ENCODE measurements around the gene CLDND1.

Gene CLDND1

DNA sequence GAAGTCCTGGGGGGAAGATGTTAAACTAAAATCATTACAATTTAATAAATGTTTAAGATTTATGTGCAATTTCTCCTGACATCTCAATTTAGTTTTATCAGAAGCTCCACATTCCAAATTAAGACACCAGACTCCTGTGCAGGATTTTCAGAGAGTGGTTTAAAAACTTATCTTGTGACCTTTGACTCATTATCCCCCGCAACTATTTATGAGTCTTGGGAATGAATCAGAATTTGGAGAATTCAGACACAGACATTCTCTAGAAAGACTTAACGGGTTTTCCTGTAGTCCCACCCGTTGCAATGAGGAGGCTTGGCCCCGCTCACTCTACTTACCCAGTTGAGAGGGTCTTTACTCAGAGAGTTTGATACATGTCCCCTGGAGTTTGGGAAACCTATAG lies 18.2 kb downstream of the CLDND1 start:
- DNase-seq (ENCODE audit: low spot score): no peak
- no peak overlapping the region for H3K27ac ChIP-seq
- no peak for TF ChIP-seq CTCF (IDR thresholded peaks at IDR 0.05)
- H3K4me3 ChIP-seq: no peak overlapping the region

GRCh38 chr3:98501863-98502576 lies 20.7 kb downstream of the CLDND1 start:
- no peak overlapping the region for H3K4me3 ChIP-seq
- TF ChIP-seq CTCF (IDR thresholded peaks at IDR 0.05): no peak
- no peak overlapping the region for H3K27ac ChIP-seq
- no peak for DNase-seq (ENCODE audit: low spot score)

DNA sequence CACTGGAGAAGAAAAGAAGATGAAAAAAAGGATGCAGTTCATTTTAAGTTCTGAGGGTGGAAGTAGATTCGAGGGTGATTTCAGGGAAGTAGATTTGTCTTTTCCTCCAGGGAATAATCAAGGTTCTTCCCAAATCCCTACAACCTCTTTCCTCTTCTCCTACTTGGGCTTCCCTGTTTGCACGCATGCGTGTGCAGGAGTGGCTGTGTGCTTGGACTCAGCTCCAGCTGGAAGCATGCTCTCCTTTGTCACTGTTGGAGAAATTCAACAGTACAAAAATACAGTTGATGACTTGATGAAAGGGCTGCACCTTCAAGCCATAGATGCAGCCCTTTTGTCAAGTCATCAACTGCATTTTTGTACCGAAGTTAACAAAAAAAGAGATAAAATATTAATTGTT lies 21.4 kb downstream of the CLDND1 start:
- no peak for DNase-seq (ENCODE audit: low spot score)
- Histone ChIP-seq H3K4me3 (no peak overlapping the region), H3K27ac (no peak overlapping the region)
- no peak for TF ChIP-seq CTCF (IDR thresholded peaks at IDR 0.05)

GRCh38 chr3:98500019-98500418 lies 22.7 kb downstream of the CLDND1 start:
- TF ChIP-seq CTCF (IDR thresholded peaks at IDR 0.05): no peak
- Histone ChIP-seq H3K27ac (no peak overlapping the region), H3K4me3 (no peak overlapping the region)
- DNase-seq (ENCODE audit: low spot score): no peak

GRCh38 chr3:98497381-98497780 lies 25.3 kb downstream of the CLDND1 start, which contains the start of gene OR5K2:
Gene OR5K2, plus strand, starts transcription at chr3:98497681. Its CDS starts 0 bp downstream, at chr3:98497681.
- no peak for TF ChIP-seq CTCF (IDR thresholded peaks at IDR 0.05)
- H3K4me3 ChIP-seq: no peak within 1 kb of the TSS

GRCh38 chr3:98483626-98484025 lies 39.1 kb downstream of the CLDND1 start:
- no peak for DNase-seq (ENCODE audit: low spot score)
- Histone ChIP-seq H3K4me3 (no peak overlapping the region), H3K27ac (no peak overlapping the region)
- no peak for TF ChIP-seq CTCF (IDR thresholded peaks at IDR 0.05)

More at GRCh38 chr3:98497381-98497780, 25.3 kb downstream of the CLDND1 start, which contains the start of gene OR5K2:
- DNase-seq (ENCODE audit: low spot score): no peak
- no peak within 1 kb of the TSS for H3K27ac ChIP-seq
